IMR-90 (cell line): ENCODE data around the gene VWCE. TPM values are rescaled to one million over a fixed set of nuclear protein-coding genes. Genes with fewer than 3 reads are reported as not detected.

Source experiments
- ATAC-seq: fragments of 200-7000 bp; cut with Tn5 transposase; 2 replicates; pipeline ENCODE4 v1.9.1; 2020; ENCODE audit warnings: low read depth, mild to moderate bottlenecking, moderate library complexity
- BruUV-seq: library from RNA; stranded (reverse); fragments of 400-500 nt; replicated peaks from 2 replicates; lab custom pipeline; 2021; lab: Mats Ljungman, UMichigan
- CTCF ChIA-PET: fragments of 300-600 bp; formaldehyde crosslinking; extraction: SDS; loops from one replicate; lab custom pipeline; 2021; ENCODE audit warnings: antibody characterized with exemption; lab: Yijun Ruan, JAX
- POLR2A ChIA-PET: fragments of 300-600 bp; sonication (Branson Sonifier 250); formaldehyde crosslinking; loops from one replicate; lab custom pipeline; 2022; ENCODE audit warnings: antibody characterized with exemption; ENCODE audit not compliant: unreplicated experiment; lab: Charles Lee
- DNase-seq: peaks from one replicate; pipeline ENCODE4 v3.0.0; 2013
- H2AFZ ChIP-seq: replicated peaks from 2 replicates; pipeline ENCODE3; 2013; ENCODE audit warnings: low read length, mild to moderate bottlenecking; ENCODE audit not compliant: poor library complexity
- H2AK5ac ChIP-seq: 2 replicates; pipeline ENCODE4 v1.6.1; 2013; ENCODE audit warnings: low read depth, low read length, inconsistent platforms
- H2AK9ac ChIP-seq: replicated peaks from 2 replicates; pipeline ENCODE3; 2013; ENCODE audit warnings: mild to moderate bottlenecking, low read depth, low read length, moderate library complexity; ENCODE audit not compliant: poor library complexity
- H2BK120ac ChIP-seq: 2 replicates; pipeline ENCODE4 v1.6.1; 2013; ENCODE audit warnings: low read depth, low read length, inconsistent platforms
- H2BK15ac ChIP-seq: 3 replicates; pipeline ENCODE4 v1.6.1; 2013; ENCODE audit warnings: low read depth, low read length, inconsistent platforms
- H2BK20ac ChIP-seq: 2 replicates; pipeline ENCODE4 v1.6.1; 2013; ENCODE audit warnings: low read depth, mild to moderate bottlenecking, inconsistent platforms, low read length, moderate library complexity
- H2BK5ac ChIP-seq: 2 replicates; pipeline ENCODE4 v1.6.1; 2013; ENCODE audit warnings: mild to moderate bottlenecking, low read depth, low read length, inconsistent platforms; ENCODE audit not compliant: poor library complexity, severe bottlenecking
- H3K14ac ChIP-seq: replicated peaks from 2 replicates; pipeline ENCODE4 v1.6.1; 2013; ENCODE audit warnings: low read depth, low read length, inconsistent platforms
- H3K18ac ChIP-seq: 2 replicates; pipeline ENCODE4 v1.6.1; 2013; ENCODE audit warnings: low read depth, low read length, control low read depth
- H3K23ac ChIP-seq: 2 replicates; pipeline ENCODE4 v1.6.1; 2013; ENCODE audit warnings: low read depth, low read length, inconsistent platforms
- H3K27ac ChIP-seq: 2 replicates; pipeline ENCODE4 v1.5.1; 2013; ENCODE audit warnings: mild to moderate bottlenecking, control low read depth, low read length; ENCODE audit not compliant: insufficient read depth
- H3K27me3 ChIP-seq: 2 replicates; pipeline ENCODE4 v1.6.1; 2013; ENCODE audit warnings: low read length; ENCODE audit not compliant: control insufficient read depth, insufficient read depth
- H3K36me3 ChIP-seq: 2 replicates; pipeline ENCODE4 v1.6.1; 2013; ENCODE audit warnings: low read length, mixed read lengths; ENCODE audit not compliant: control insufficient read depth, insufficient read depth
- H3K4ac ChIP-seq: 2 replicates; pipeline ENCODE4 v1.6.1; 2013; ENCODE audit warnings: low read depth, low read length, inconsistent platforms
- H3K4me1 ChIP-seq: 2 replicates; pipeline ENCODE4 v1.6.1; 2013; ENCODE audit warnings: low read length, mixed read lengths; ENCODE audit not compliant: control insufficient read depth, insufficient read depth
- H3K4me2 ChIP-seq: 2 replicates; pipeline ENCODE4 v1.6.1; 2013; ENCODE audit warnings: low read depth, mild to moderate bottlenecking, control low read depth, low read length, moderate library complexity
- H3K4me3 ChIP-seq: 2 replicates; pipeline ENCODE4 v1.5.1; 2013; ENCODE audit warnings: low read depth, mild to moderate bottlenecking, control low read depth, low read length, moderate library complexity; ENCODE audit not compliant: insufficient read depth
- H3K56ac ChIP-seq: 2 replicates; pipeline ENCODE4 v1.6.1; 2013; ENCODE audit warnings: low read length, inconsistent platforms; ENCODE audit not compliant: insufficient read depth; ENCODE audit errors: extremely low read depth
- H3K79me1 ChIP-seq, 2 experiments: 2 replicates each; pipeline ENCODE4 v1.6.1; 2013; ENCODE audit warnings: low read length in 2 of 2, inconsistent platforms in 1 of 2, low read depth in 1 of 2
- H3K9ac ChIP-seq: 2 replicates; pipeline ENCODE4 v1.6.1; 2013; ENCODE audit warnings: low read depth, low read length, control low read depth
- H3K9me1 ChIP-seq: 2 replicates; pipeline ENCODE4 v1.6.1; 2013; ENCODE audit warnings: low read length, inconsistent platforms; ENCODE audit not compliant: insufficient read depth
- H3K9me3 ChIP-seq: 2 replicates; pipeline ENCODE4 v1.6.1; 2013; ENCODE audit warnings: low read length; ENCODE audit not compliant: control insufficient read depth, insufficient read depth
- H4K20me1 ChIP-seq: 2 replicates; pipeline ENCODE4 v1.6.1; 2013; ENCODE audit warnings: low read length, inconsistent platforms; ENCODE audit not compliant: insufficient read depth
- H4K5ac ChIP-seq: 2 replicates; pipeline ENCODE4 v1.6.1; 2013; ENCODE audit warnings: mild to moderate bottlenecking, low read depth, low read length, control low read depth
- H4K8ac ChIP-seq, 2 experiments: 2 replicates each; pipeline ENCODE4 v1.6.1; 2013; ENCODE audit warnings: low read depth in 2 of 2, low read length in 2 of 2, control low read depth in 1 of 2, inconsistent platforms in 1 of 2
- H4K91ac ChIP-seq: 2 replicates; pipeline ENCODE4 v1.6.1; 2013; ENCODE audit warnings: low read depth, low read length, inconsistent platforms; ENCODE audit not compliant: insufficient read depth
- BHLHE40 ChIP-seq: fragments of 150-350 bp; IDR thresholded peaks from 2 replicates; pipeline ENCODE4 v1.6.1; 2016; ENCODE audit warnings: mild to moderate bottlenecking, low read depth, low read length
- CEBPB ChIP-seq: IDR thresholded peaks from 2 replicates; pipeline ENCODE4 v1.6.1; 2012; ENCODE audit warnings: low read depth, low read length, improper control_type of control experiment
- CHD1 ChIP-seq: IDR thresholded peaks from 2 replicates; pipeline ENCODE4 v1.6.1; 2012; ENCODE audit warnings: low read depth, low read length, improper control_type of control experiment
- CTCF ChIP-seq: conservative IDR thresholded peaks from 2 replicates; pipeline ENCODE4 v1.5.1; 2012; ENCODE audit warnings: mild to moderate bottlenecking, low read depth, low read length, improper control_type of control experiment
- ELK1 ChIP-seq: fragments of 150-350 bp; IDR thresholded peaks from 2 replicates; pipeline ENCODE4 v1.6.1; 2016; ENCODE audit warnings: low read depth, mild to moderate bottlenecking, low read length, moderate library complexity, borderline replicate concordance
- FOS ChIP-seq: fragments of 150-350 bp; IDR thresholded peaks from 2 replicates; pipeline ENCODE4 v1.6.1; 2016; ENCODE audit warnings: low read depth, low read length
- MAZ ChIP-seq: IDR thresholded peaks from 2 replicates; pipeline ENCODE4 v1.6.1; 2012; ENCODE audit warnings: low read depth, mild to moderate bottlenecking, low read length, improper control_type of control experiment, moderate library complexity, borderline replicate concordance
- MXI1 ChIP-seq: IDR thresholded peaks from 2 replicates; pipeline ENCODE4 v1.6.1; 2012; ENCODE audit warnings: low read depth, mild to moderate bottlenecking, low read length, moderate library complexity, borderline replicate concordance
- NFE2L2 ChIP-seq: fragments of 150-350 bp; IDR thresholded peaks from 2 replicates; pipeline ENCODE4 v1.6.1; 2016; ENCODE audit warnings: low read depth, mild to moderate bottlenecking, low read length
- POLR2A ChIP-seq: IDR thresholded peaks from 2 replicates; pipeline ENCODE4 v1.6.1; 2012; ENCODE audit warnings: mild to moderate bottlenecking, low read depth, low read length
- RAD21 ChIP-seq: IDR thresholded peaks from 2 replicates; pipeline ENCODE4 v1.6.1; 2012; ENCODE audit warnings: low read length, improper control_type of control experiment
- RCOR1 ChIP-seq: IDR thresholded peaks from 2 replicates; pipeline ENCODE4 v1.6.1; 2012; ENCODE audit warnings: mild to moderate bottlenecking, low read length, improper control_type of control experiment; ENCODE audit not compliant: insufficient replicate concordance
- RFX5 ChIP-seq: IDR thresholded peaks from 2 replicates; pipeline ENCODE4 v1.8.0; 2012; ENCODE audit warnings: low read depth, mild to moderate bottlenecking, low read length, moderate library complexity
- SMC3 ChIP-seq: fragments of 150-350 bp; IDR thresholded peaks from 2 replicates; pipeline ENCODE4 v1.6.1; 2016; ENCODE audit warnings: low read depth, mild to moderate bottlenecking, antibody characterized with exemption, low read length, moderate library complexity
- USF2 ChIP-seq: fragments of 150-350 bp; IDR thresholded peaks from 2 replicates; pipeline ENCODE4 v1.6.1; 2017; ENCODE audit warnings: mild to moderate bottlenecking, antibody characterized with exemption, low read length, low read depth
- WGBS, 2 experiments: methylation state at CpG; one replicate each; pipeline versions ENCODE4 v1.1.5 to v1.1.7; 2013; ENCODE audit warnings: missing lambda C conversion rate in 2 of 2; ENCODE audit not compliant: insufficient read length in 1 of 2; ENCODE audit errors: extremely low coverage in 2 of 2; 5-methylcytosine and 5-hydroxymethylcytosine counted together
- dilution Hi-C: fragments of 300-500 bp; cut with HindIII; formaldehyde crosslinking; loops from one replicate; pipeline ENCODE4 v1.14.3; 2018; ENCODE audit warnings: low sequenced_read_pairs; ENCODE audit not compliant: unreplicated experiment
- in situ Hi-C: fragments of 300-500 bp; cut with MboI; formaldehyde crosslinking; loops from 3 replicates; pipeline ENCODE4 v1.14.3; 2019; ENCODE audit warnings: low sequenced_read_pairs, inconsistent platforms, mixed read lengths
- intact Hi-C: fragments of 100-400 bp; cut with micrococcal nuclease; formaldehyde crosslinking; loops from 2 replicates; pipeline ENCODE4 v1.10.0; 2022
- polyA plus RNA-seq, 3 experiments: library from polyadenylated mRNA; depleted of rRNA; stranded (reverse); fragments of >200 nt; gene quantifications; 2 replicates each; pipeline ENCODE4 v1.2.3, GENCODE V29; 2012; ENCODE audit warnings: low replicate concordance in 1 of 3
- total RNA-seq: library from RNA; depleted of rRNA; stranded (reverse); fragments of >200 nt; gene quantifications from 2 replicates; pipeline ENCODE4 v1.2.3, GENCODE V29; 2012

Gene VWCE
- total and polyA plus RNA-seq, 2 of the 4 experiments (the other 2 are of a cell fraction), result under 0.01 to 1.1 TPM

- dilution Hi-C loops, result no loop called here
- POLR2A ChIA-PET, result no interaction called here
- TF ChIP-seq POLR2A (no peak), SMC3 (no peak), CEBPB (no peak), ELK1 (no peak), FOS (no peak), RFX5 (no peak), CTCF (no peak), CHD1 (no peak), MAZ (no peak), MXI1 (no peak), NFE2L2 (no peak), RAD21 (no peak), RCOR1 (no peak), USF2 (no peak), BHLHE40 (no peak)
These were observed 42.8 kb upstream of the VWCE start for GRCh38 chr11:61337706-61338470.

More at GRCh38 chr11:61337706-61338470, 42.8 kb upstream of the VWCE start:
- Histone ChIP-seq H3K4me3 (no peak overlapping the region), H4K20me1 (no peaks in the 10 kb centered on the region; the same call in 1 of the 2 replicates), H4K91ac (no peak overlapping the region), H2AK9ac (peak overlapping the region; percentile 44), H2BK20ac (no peak overlapping the region), H3K36me3 (peaks cover 13% of the 10 kb centered on the region), H4K8ac (no peak overlapping the region), H3K18ac (no peak overlapping the region), H2AFZ (no peak overlapping the region), H2BK15ac (no peak overlapping the region), H3K14ac (no peak overlapping the region), H3K4me2 (no peak overlapping the region), H2BK5ac (no peak overlapping the region), H3K4ac (no peak overlapping the region), H3K23ac (no peak overlapping the region), H3K79me1 (peaks cover 7 to 14% of the 10 kb centered on the region in 2 experiments), H2AK5ac (no peak overlapping the region), H3K9me1 (peaks cover 6% of the 10 kb centered on the region), H3K27me3 (no peaks in the 10 kb centered on the region), H3K9me3 (no peaks in the 10 kb centered on the region), H3K4me1 (peaks cover 9% of the 10 kb centered on the region), H4K5ac (no peak overlapping the region), H3K9ac (no peak overlapping the region), H2BK120ac (no peak overlapping the region), H3K27ac (no peak overlapping the region), H3K56ac (no peak overlapping the region)
- CTCF ChIA-PET, result interaction anchor here (1.6 kb wide), 1 partner anchor 48 kb away, joined by 5 read pairs; no protein-coding TSS in a partner anchor
- no peak for ATAC-seq
- in situ Hi-C loops (loop anchor here (5.0 kb wide), 1 partner anchor 49 kb away; no protein-coding TSS in a partner anchor), intact Hi-C loops (loop anchor here (10.0 kb wide), 1 partner anchor 297 kb away; no protein-coding TSS in a partner anchor)
- DNase-seq, result no peak
- BruUV-seq, result no TSS peak
- WGBS, 2 experiments, result 91% methylated on average over 4 of the region's 15 CpGs; no CpG with 5 or more reads in 1 of the 2 experiments
